Endothelial cell (in vitro differentiated cells): Measurements from ENCODE around the gene OLFM1. TPM values are rescaled to one million over a fixed set of nuclear protein-coding genes. Genes with fewer than 3 reads are reported as not detected.
"Not testable (repeated sequence)": the region's sequence is repeated elsewhere in the genome, so short reads cannot be mapped to it uniquely, and the experiment has no call there.

ENCODE experiments used
- DNase-seq: peaks from one replicate; pipeline ENCODE4 v3.0.0; 2021; ENCODE audit warnings: low spot score
- H3K27ac Mint-ChIP-seq: one replicate; pipeline ENCODE4 v1.8.0; 2021; ENCODE audit warnings: mixed read lengths, inconsistent platforms; ENCODE audit not compliant: unreplicated experiment
- H3K27me3 Mint-ChIP-seq: one replicate; pipeline ENCODE4 v1.8.0; 2021; ENCODE audit warnings: mild to moderate bottlenecking, moderate library complexity, mixed read lengths, inconsistent platforms; ENCODE audit not compliant: unreplicated experiment
- H3K36me3 Mint-ChIP-seq: one replicate; pipeline ENCODE4 v1.8.0; 2021; ENCODE audit warnings: mild to moderate bottlenecking, low read depth, mixed read lengths, inconsistent platforms; ENCODE audit not compliant: unreplicated experiment
- H3K4me1 Mint-ChIP-seq: one replicate; pipeline ENCODE4 v1.8.0; 2021; ENCODE audit warnings: mild to moderate bottlenecking, mixed read lengths, inconsistent platforms; ENCODE audit not compliant: unreplicated experiment
- H3K4me3 Mint-ChIP-seq: one replicate; pipeline ENCODE4 v1.8.0; 2021; ENCODE audit warnings: mild to moderate bottlenecking, mixed read lengths, inconsistent platforms; ENCODE audit not compliant: unreplicated experiment
- H3K9me3 Mint-ChIP-seq: one replicate; pipeline ENCODE4 v1.8.0; 2021; ENCODE audit warnings: mixed read lengths, inconsistent platforms; ENCODE audit not compliant: unreplicated experiment
- total RNA-seq: library from RNA; stranded (reverse); fragmentation: NEBNext Ultra II Directional; extraction: Animal tissue kit (Norgen Biotek cat#: 25700); gene quantifications from one replicate; pipeline ENCODE4 v1.2.1, GENCODE V29; 2021; ENCODE audit not compliant: unreplicated experiment
- TF ChIP-seq, protein P1 (sequence below): fragments of 200-600 bp; sonication (generic); IDR thresholded peaks from one replicate; pipeline ENCODE4 v1.5.0; 2021; ENCODE audit warnings: antibody characterized with exemption; ENCODE audit not compliant: unreplicated experiment

Gene OLFM1
- total RNA-seq, 1 donor from 2014 or later: 0.74 TPM

DNA sequence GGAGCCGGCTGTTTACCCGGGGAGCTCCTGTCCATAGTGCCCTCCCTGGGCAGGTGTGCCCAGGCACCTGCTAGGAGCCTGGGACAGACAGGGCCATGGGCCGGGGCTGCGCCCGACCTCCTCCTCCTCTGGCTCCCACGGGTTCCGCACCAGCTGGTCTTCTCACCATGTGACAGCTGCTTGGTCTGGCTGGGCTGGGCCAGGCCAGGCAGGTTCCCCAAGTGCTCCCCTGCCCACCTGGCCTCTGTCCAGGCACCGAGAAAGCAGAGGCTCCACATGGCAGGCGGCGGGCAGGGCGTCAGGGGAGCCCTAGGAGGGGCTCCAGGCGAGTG is 60.0 kb downstream of the OLFM1 start:
- H3K36me3 Mint-ChIP-seq: no peaks in the 10 kb centered on the region
- no peak overlapping the region for H3K4me3 Mint-ChIP-seq
- no peak overlapping the region for H3K27ac Mint-ChIP-seq
- H3K9me3 Mint-ChIP-seq: no peaks in the 10 kb centered on the region
- no peak for DNase-seq
- TF ChIP-seq, protein P1, sequence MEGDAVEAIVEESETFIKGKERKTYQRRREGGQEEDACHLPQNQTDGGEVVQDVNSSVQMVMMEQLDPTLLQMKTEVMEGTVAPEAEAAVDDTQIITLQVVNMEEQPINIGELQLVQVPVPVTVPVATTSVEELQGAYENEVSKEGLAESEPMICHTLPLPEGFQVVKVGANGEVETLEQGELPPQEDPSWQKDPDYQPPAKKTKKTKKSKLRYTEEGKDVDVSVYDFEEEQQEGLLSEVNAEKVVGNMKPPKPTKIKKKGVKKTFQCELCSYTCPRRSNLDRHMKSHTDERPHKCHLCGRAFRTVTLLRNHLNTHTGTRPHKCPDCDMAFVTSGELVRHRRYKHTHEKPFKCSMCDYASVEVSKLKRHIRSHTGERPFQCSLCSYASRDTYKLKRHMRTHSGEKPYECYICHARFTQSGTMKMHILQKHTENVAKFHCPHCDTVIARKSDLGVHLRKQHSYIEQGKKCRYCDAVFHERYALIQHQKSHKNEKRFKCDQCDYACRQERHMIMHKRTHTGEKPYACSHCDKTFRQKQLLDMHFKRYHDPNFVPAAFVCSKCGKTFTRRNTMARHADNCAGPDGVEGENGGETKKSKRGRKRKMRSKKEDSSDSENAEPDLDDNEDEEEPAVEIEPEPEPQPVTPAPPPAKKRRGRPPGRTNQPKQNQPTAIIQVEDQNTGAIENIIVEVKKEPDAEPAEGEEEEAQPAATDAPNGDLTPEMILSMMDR: no peak
- H3K27me3 Mint-ChIP-seq: peaks cover 5% of the 10 kb centered on the region
- no peaks in the 10 kb centered on the region for H3K4me1 Mint-ChIP-seq

DNA sequence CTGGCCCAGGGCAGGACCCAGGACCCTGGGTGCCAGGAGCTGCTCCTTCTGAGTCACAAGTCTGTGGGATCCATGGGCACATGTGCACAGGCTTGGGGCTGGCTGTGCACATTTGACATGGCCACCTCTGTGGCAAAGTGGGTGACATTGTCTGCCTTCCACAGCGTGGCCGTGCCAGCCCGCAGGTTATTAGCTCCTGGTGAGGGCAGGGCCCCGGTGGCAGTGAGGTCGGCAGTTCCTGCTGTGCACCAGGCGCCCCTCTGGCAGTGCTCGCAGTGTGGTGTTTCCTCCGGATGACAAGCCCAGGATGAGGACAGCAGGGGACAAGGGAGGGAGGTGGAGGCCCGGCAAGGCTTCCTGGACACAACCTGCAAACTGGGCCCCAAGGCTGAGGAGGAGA is 60.5 kb downstream of the OLFM1 start:
- no peaks in the 10 kb centered on the region for H3K4me1 Mint-ChIP-seq
- H3K27me3 Mint-ChIP-seq: peaks cover 7% of the 10 kb centered on the region
- H3K27ac Mint-ChIP-seq: no peak overlapping the region

DNA sequence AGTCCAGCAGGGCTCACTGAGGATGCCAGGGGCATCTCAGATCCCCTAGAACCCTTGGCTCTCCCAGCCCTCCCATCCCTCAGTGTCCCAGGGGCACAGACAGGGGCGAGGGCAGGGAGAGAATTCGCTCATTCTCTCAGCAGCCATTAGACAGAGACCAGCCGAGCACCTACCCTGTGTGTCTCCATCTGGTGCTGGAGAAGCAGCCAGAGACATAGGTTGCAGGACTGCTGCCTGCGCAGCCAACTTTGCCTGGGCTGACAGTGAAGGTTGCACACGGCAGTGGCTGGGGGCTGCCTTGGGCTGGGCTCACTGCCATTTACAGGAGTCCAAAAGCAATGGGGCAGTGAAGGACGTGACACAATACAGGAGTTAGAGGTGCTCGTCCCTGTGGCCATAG is 60.9 kb downstream of the OLFM1 start:
- no peak overlapping the region for H3K4me3 Mint-ChIP-seq
- TF ChIP-seq, protein P1: no peak
- H3K27me3 Mint-ChIP-seq: peaks cover 8% of the 10 kb centered on the region
- H3K9me3 Mint-ChIP-seq: no peaks in the 10 kb centered on the region
- no peak for DNase-seq
- H3K4me1 Mint-ChIP-seq: no peaks in the 10 kb centered on the region
- H3K36me3 Mint-ChIP-seq: no peaks in the 10 kb centered on the region
- no peak overlapping the region for H3K27ac Mint-ChIP-seq

More for the DNA sequence above, 60.5 kb downstream of the OLFM1 start:
- H3K4me3 Mint-ChIP-seq: no peak overlapping the region
- DNase-seq: no peak
- TF ChIP-seq, protein P1: no peak
- H3K36me3 Mint-ChIP-seq: no peaks in the 10 kb centered on the region
- no peaks in the 10 kb centered on the region for H3K9me3 Mint-ChIP-seq

DNA sequence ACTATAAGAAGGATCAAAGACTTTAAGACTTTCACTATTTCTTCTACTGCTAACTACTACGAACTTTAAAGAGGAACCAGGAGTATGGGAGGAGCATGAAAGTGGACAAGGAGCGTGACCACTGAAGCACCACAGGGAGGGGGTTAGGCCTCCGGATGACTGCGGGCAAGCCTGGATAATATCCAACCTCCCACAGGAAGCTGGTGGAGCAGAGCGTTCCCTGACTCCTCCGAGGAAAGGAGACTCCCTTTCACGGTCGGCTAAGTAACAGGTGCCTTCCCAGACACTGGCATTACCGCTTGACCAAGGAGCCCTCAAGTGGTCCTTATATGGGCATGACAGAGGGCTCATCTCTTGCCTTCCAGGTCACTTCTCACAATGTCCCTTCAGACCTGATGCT is 62.4 kb downstream of the OLFM1 start:
- not testable (repeated sequence) for H3K9me3 Mint-ChIP-seq, DNase-seq, H3K27me3 Mint-ChIP-seq, H3K27ac Mint-ChIP-seq, H3K4me1 Mint-ChIP-seq, H3K36me3 Mint-ChIP-seq, H3K4me3 Mint-ChIP-seq

DNA sequence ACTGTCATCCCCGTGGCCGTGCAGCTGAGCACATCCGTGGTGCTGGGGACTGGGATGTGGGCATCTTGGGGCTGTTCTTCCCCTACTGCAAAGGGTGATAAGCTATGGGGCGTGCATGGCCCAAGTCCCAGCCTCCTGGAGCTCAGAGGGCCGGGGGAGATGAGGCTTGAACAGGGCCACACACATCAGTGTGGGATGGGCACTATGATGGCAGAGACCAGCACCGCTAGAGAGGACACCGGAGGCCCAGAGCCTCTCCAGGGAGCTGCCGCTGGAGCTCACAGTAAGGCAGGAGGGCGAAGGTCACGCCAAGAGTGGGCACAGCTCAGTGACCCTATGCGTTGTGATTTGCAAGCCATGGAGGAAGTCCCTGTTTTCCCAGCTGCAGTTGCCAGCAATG is 63.5 kb downstream of the OLFM1 start:
- no peaks in the 10 kb centered on the region for H3K36me3 Mint-ChIP-seq
- TF ChIP-seq, protein P1: no peak
- H3K9me3 Mint-ChIP-seq: no peaks in the 10 kb centered on the region
- H3K27me3 Mint-ChIP-seq: peaks cover 7% of the 10 kb centered on the region
- no peak overlapping the region for H3K27ac Mint-ChIP-seq
- no peak overlapping the region for H3K4me3 Mint-ChIP-seq
- DNase-seq: no peak
- H3K4me1 Mint-ChIP-seq: no peaks in the 10 kb centered on the region
